DND-41 (cell line): ENCODE measurements around the gene NEGR1.

Experiments used
- CTCF ChIP-seq: IDR thresholded peaks from 2 replicates; pipeline ENCODE4 v1.5.1; 2012; ENCODE audit warnings: borderline replicate concordance, low read length, moderate library complexity, mild to moderate bottlenecking; ENCODE audit not compliant: poor library complexity, severe bottlenecking; ENCODE audit errors: extremely low read depth
- EZH2 ChIP-seq: IDR thresholded peaks from 3 replicates; pipeline ENCODE4 v1.6.1; 2012; ENCODE audit warnings: borderline replicate concordance, low read depth, mild to moderate bottlenecking, moderate library complexity, low read length, inconsistent platforms; ENCODE audit not compliant: severe bottlenecking

GRCh38 chr1:71869326-71869725, 413.0 kb downstream of the NEGR1 start:
- TF ChIP-seq CTCF (no peak), EZH2 (no peak)
